Inflammatory macrophage treated with lipopolysaccharide for 1 hour (primary cell): ENCODE data around the gene METTL21C.

Experiments
- DNase-seq, 2 donors: peaks; one replicate each; pipeline ENCODE4 v3.0.0-alpha.2; 2020 to 2022

Gene METTL21C

GRCh38 chr13:102657630-102658029 is 37.2 kb downstream of the METTL21C start:
- no peak for DNase-seq

- DNase-seq: no peak
Measured at GRCh38 chr13:102654756-102655155, 40.1 kb downstream of the METTL21C start.

DNA sequence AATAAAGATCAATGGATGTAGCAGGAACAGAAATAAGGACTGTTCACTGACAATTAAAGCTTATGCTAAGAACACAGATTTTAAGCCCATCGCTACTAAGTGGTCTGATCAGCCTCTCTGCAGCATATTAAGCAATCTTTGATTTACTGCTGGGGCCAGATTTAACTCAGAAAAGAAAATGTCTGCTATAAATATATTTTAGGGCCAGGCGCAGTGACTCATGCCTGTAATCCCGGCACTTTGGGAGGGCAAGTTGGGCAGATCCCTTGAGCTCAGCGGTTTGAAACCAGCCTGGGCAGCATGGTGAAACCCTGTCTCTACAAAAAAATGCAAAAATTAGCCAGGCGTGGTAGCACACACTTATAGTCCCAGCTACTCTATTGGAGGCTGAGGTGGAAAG is 43.0 kb downstream of the METTL21C start:
- no peak for DNase-seq

DNA sequence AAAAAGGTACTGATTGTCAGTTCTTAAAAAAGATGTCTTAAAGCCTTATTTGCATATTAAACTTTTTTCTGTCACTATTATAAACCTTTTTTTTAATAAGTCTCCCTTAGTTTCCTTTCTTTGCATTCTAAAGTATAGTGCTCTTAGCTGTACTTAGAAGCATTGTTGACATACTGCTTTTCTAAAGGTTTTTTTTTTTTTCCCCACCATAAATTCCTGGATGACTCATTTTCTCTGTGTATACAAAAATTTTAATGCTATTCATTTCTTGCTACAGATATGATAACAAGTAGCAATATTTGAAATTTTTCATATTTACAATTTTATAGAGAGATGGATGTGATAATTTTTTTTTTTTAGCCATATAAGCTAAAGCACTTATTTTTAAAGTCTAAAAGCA is 43.5 kb downstream of the METTL21C start:
- DNase-seq: no peak

GRCh38 chr13:102650444-102650843 is 44.4 kb downstream of the METTL21C start:
- no peak for DNase-seq

DNA sequence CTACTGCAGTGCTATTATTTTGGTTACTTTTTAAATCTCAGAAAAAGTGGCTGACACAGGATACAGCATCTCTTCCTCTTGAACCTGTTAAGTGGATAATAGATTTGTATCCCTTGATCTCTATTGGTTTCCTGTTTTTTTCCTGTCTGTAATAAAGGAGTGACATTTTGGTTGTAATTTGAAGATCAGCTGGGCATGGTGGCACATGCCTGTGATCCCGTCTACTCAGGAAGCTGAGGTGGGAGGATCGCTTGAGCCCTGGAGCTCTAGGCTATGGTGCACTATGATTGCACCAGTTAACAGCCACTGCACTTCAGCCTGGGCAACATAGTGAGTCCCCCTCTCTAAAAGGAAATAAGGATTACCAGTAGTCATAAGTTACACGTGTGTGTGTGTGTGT is 46.8 kb downstream of the METTL21C start:
- no peak for DNase-seq

GRCh38 chr13:102645701-102646100 is 49.1 kb downstream of the METTL21C start:
- no peak for DNase-seq

- DNase-seq: no peak
Measured at GRCh38 chr13:102643656-102644055, 51.2 kb downstream of the METTL21C start.

GRCh38 chr13:102642475-102642874 is 52.4 kb downstream of the METTL21C start:
- DNase-seq: no peak

DNA sequence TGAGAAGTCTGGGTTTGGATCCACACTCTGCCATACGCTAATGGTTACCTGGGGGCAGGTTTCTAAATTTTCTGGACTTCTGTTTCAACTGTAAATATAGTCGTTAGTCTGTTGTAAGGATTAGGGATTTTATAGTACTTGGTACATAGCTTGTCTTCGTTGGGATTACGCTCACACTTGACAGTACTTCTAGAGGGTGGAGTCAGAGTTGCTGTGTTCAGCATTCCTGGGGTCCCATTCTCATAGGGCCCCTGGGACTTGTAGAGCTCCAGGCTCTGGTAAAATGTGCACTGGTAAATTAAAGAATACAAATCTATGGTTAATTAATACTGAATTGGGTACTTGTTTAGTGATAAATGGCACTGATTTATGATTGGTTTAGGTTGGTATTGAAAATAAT is 52.8 kb downstream of the METTL21C start:
- DNase-seq: no peak

DNA sequence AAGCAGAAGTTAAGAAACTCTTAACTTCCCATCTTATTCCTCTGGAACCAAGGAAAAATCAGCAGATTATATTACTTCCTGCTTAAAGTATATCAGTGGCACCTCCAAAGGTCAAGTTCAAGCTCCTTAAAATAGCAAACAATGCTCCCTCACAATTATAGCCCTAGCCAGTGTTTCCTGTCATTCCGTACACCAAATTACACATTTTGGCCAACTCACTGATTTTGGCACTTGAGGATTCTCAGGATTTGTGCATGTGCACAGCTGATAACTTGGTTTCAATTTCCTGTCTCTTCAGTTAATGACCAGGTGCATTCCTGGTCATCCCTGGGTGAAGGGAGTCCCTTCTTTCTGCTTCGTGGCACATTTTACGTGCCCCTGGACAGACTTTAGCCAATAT is 56.1 kb downstream of the METTL21C start:
- no peak for DNase-seq
